HUES48 (cell line): Measurements from ENCODE around the gene HS3ST3A1.
"Not testable (repeated sequence)": the region's sequence is repeated elsewhere in the genome, so short reads cannot be mapped to it uniquely, and the experiment has no call there.

Experiments
- H3K27ac ChIP-seq: one replicate; pipeline ENCODE4 v1.7.0; 2013; ENCODE audit warnings: low read depth, low read length, inconsistent platforms
- H3K27me3 ChIP-seq: 2 replicates; pipeline ENCODE4 v1.6.1; 2013; ENCODE audit warnings: mild to moderate bottlenecking, low read length; ENCODE audit not compliant: control insufficient read depth, insufficient read depth
- H3K36me3 ChIP-seq: 2 replicates; pipeline ENCODE4 v1.6.1; 2013; ENCODE audit warnings: low read length; ENCODE audit not compliant: control insufficient read depth, insufficient read depth
- H3K4me1 ChIP-seq: 2 replicates; pipeline ENCODE4 v1.6.1; 2013; ENCODE audit warnings: mild to moderate bottlenecking, low read length; ENCODE audit not compliant: control insufficient read depth, insufficient read depth
- H3K4me3 ChIP-seq: 2 replicates; pipeline ENCODE4 v1.5.1; 2013; ENCODE audit warnings: mild to moderate bottlenecking, low read depth, low read length
- H3K9ac ChIP-seq: 2 replicates; pipeline ENCODE4 v1.6.1; 2013; ENCODE audit warnings: mild to moderate bottlenecking, low read depth, low read length, moderate library complexity
- H3K9me3 ChIP-seq: 2 replicates; pipeline ENCODE4 v1.6.1; 2013; ENCODE audit warnings: low read length; ENCODE audit not compliant: control insufficient read depth, insufficient read depth

Gene HS3ST3A1

DNA sequence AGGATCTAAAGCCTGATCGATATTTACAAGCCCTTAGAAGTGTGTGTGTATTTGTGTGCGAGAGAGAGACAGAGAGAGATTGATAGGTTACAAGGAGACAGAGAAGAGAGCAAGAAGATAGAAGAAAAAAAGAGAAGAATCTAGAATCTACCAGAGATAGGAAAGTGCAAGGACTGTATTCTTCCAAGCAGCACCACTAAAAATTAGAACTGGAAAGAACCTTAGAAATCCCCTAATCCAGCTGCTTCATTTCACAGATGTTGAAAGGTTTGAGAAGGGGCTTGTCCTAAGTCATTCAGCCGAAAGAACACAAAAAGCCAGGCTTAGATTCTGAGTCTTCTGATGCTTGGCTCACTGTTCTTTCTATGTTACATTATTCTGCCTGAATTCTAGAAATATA lies 92.2 kb downstream of the HS3ST3A1 start:
- Histone ChIP-seq H3K27me3 (no peaks in the 10 kb centered on the region), H3K4me1 (peaks cover 13% of the 10 kb centered on the region; the same call in 1 of the 2 replicates), H3K27ac (no peak overlapping the region), H3K36me3 (no peaks in the 10 kb centered on the region), H3K9ac (no peak overlapping the region), H3K4me3 (no peak overlapping the region), H3K9me3 (no peaks in the 10 kb centered on the region)

DNA sequence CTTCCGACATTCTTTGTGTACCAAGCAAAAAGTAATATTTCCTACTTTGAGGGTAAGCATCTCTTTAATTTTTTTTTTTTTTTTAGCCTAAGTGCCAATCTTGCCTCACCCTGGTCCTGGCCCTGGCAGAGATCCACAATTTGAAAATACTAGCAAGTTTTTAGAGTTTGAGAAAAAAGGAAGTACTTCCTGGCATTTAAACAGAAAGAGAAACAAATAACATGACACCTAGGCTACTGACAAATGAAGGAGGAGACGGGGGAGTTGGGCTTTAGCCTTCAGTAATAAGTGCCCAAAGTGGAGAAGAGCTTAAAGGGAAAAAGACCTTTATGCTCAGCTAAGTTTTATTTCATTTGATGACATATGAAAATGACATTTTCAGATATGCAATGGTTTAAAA lies 92.8 kb downstream of the HS3ST3A1 start:
- Histone ChIP-seq H3K27me3 (no peaks in the 10 kb centered on the region), H3K4me1 (peaks cover 13% of the 10 kb centered on the region; the same call in 1 of the 2 replicates), H3K9me3 (no peaks in the 10 kb centered on the region), H3K9ac (no peak overlapping the region), H3K27ac (no peak overlapping the region), H3K36me3 (no peaks in the 10 kb centered on the region), H3K4me3 (no peak overlapping the region)

DNA sequence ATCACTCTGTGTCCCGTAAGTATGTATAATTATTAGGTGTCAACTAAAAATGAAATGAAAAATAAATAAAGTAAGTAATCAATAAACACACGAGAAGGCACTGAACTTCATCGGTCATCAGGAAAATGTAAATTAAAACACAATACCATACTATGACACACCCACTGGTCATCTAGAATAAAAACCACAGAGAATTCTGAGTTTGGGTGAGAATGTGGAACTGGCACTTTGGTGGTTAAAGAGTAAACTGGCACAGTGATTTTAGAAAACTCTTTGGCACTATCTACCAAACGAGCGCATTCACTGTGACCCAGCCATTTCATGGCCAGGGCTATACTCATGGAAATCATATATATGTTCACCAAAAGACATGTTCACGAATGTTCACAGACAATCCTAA lies 98.2 kb downstream of the HS3ST3A1 start:
- H3K4me1 ChIP-seq, result no peaks in the 10 kb centered on the region
- no peaks in the 10 kb centered on the region for H3K27me3 ChIP-seq
- H3K36me3 ChIP-seq, result no peaks in the 10 kb centered on the region
- no peak overlapping the region for H3K9ac ChIP-seq
- no peak overlapping the region for H3K27ac ChIP-seq
- H3K4me3 ChIP-seq, result no peak overlapping the region
- H3K9me3 ChIP-seq, result no peaks in the 10 kb centered on the region

DNA sequence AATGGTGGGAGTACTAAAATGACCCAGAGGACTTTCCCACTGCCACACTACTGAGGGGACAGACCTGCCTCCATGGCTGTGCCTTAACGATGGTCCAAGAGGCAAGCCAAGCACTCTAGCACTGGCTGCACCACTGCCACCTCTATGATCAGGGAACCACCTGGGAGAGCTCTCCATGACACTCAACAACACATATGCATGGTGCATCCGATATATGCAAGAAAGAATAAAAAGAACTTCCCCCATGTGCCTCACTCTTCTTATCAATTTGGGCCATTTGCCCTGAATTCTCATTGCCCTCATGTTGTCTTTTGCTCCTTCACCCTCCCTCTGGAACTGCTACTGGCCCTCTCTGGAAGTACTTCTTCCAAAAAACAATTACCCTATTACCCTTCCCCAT lies 99.5 kb downstream of the HS3ST3A1 start:
- Histone ChIP-seq H3K36me3 (no peaks in the 10 kb centered on the region), H3K27me3 (no peaks in the 10 kb centered on the region), H3K9me3 (no peaks in the 10 kb centered on the region), H3K4me3 (no peak overlapping the region), H3K27ac (no peak overlapping the region), H3K9ac (no peak overlapping the region), H3K4me1 (no peaks in the 10 kb centered on the region)

GRCh38 chr17:13500947-13501346 lies 100.8 kb downstream of the HS3ST3A1 start:
- no peaks in the 10 kb centered on the region for H3K36me3 ChIP-seq
- H3K9me3 ChIP-seq, result no peaks in the 10 kb centered on the region
- H3K4me3 ChIP-seq, result no peak overlapping the region
- H3K9ac ChIP-seq, result no peak overlapping the region
- H3K27me3 ChIP-seq, result no peaks in the 10 kb centered on the region
- H3K27ac ChIP-seq, result no peak overlapping the region
- H3K4me1 ChIP-seq, result no peaks in the 10 kb centered on the region

DNA sequence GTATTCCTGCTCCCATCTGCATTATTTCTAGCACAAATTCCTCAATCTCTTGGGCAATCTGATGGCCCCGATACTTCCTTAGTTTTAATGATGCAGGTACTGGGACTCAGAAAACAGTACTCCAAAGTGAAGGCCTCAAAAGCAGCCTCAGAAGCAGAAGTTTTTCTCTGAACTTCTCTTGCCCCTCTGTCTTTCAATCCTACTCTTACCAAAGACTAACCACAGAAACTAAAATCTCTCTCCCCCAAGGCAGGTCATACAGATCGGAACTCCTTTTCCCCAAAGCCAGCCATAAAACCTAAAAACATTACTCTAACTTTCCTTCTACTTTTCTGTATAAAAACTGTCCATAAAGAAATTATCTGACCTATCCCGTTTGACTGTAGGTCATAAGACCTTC lies 103.5 kb downstream of the HS3ST3A1 start:
- no peak overlapping the region for H3K27ac ChIP-seq
- no peak overlapping the region for H3K9ac ChIP-seq
- no peaks in the 10 kb centered on the region for H3K27me3 ChIP-seq
- no peaks in the 10 kb centered on the region for H3K9me3 ChIP-seq
- no peaks in the 10 kb centered on the region for H3K36me3 ChIP-seq
- no peak overlapping the region for H3K4me3 ChIP-seq
- no peaks in the 10 kb centered on the region for H3K4me1 ChIP-seq

GRCh38 chr17:13496553-13497056 lies 105.1 kb downstream of the HS3ST3A1 start:
- not testable (repeated sequence) for H3K27ac ChIP-seq, H3K9me3 ChIP-seq, H3K27me3 ChIP-seq, H3K4me3 ChIP-seq, H3K9ac ChIP-seq, H3K36me3 ChIP-seq, H3K4me1 ChIP-seq

DNA sequence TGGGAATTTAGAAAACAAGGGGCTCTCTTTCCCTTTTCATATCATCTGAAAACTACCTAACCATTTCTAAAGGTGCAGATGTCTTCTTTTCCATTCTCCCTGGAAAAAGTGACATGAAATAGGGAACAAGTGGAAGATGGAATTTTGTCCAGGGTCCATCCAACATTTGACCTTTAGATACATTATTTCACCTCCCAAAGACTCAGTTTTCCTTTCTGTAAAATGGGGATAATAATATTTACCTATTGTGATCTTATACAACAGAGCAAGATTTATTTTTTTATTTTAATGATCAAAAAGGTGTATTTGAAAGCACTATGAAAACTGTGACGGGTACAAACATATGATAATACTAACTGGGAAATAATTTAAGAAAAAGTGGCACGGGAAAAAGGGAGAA lies 106.3 kb downstream of the HS3ST3A1 start:
- 0 out of 2 replicates have a peak, but pooled peaks cover 6% of the 10 kb centered on the region for H3K4me1 ChIP-seq
- no peaks in the 10 kb centered on the region for H3K9me3 ChIP-seq
- no peaks in the 10 kb centered on the region for H3K27me3 ChIP-seq
- no peak overlapping the region for H3K9ac ChIP-seq
- H3K36me3 ChIP-seq, result no peaks in the 10 kb centered on the region
- no peak overlapping the region for H3K4me3 ChIP-seq
- no peak overlapping the region for H3K27ac ChIP-seq

GRCh38 chr17:13492737-13493122 lies 109.0 kb downstream of the HS3ST3A1 start:
- Histone ChIP-seq H3K27ac (no peak overlapping the region), H3K4me1 (0 out of 2 replicates have a peak, but pooled peaks cover 6% of the 10 kb centered on the region), H3K4me3 (no peak overlapping the region), H3K9ac (no peak overlapping the region), H3K36me3 (no peaks in the 10 kb centered on the region), H3K9me3 (no peaks in the 10 kb centered on the region), H3K27me3 (no peaks in the 10 kb centered on the region)

DNA sequence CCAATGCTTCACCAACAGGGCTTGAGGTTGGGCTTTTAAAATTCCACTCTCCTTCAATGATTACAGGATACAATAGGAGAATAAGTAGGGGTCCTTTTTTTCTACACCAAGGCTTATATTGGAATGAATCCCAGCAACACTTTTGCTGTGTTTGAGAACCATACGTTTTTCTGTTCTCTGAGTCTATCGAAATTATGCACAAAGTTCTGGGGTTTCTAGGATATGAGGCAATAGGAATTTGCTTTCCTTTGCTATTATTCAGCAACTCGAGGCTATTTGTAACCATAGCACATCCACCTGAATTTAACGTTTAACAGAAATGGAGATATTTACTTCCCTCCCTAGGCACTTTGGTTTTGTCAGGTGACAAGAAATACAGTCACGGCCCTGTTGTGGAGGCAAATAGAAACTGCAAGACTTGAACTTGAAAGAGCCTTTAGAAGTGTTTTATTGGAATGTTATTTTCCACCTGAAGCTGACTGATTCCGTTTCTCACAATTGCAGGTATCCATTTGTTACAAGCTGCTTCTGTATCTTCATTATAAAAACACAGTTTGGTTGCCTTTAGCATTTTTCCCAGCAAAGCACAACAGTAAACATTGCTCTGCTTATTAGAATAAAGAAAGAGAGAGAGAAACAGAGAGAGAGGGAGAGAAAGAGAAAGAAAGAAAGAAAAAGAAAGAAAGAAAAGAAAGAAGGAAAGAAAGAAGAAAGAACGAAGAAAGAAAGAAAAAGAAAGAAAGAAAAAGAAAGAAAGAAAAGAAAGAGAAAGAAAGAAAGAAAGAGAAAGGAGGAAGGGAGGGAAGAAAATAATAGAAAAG lies 109.6 kb downstream of the HS3ST3A1 start:
- 0 out of 2 replicates have a peak, but pooled peaks cover 6% of the 10 kb centered on the region for H3K4me1 ChIP-seq
- no peaks in the 10 kb centered on the region for H3K9me3 ChIP-seq
- no peaks in the 10 kb centered on the region for H3K36me3 ChIP-seq
- H3K27ac ChIP-seq, result no peak overlapping the region
- no peaks in the 10 kb centered on the region for H3K27me3 ChIP-seq
- H3K4me3 ChIP-seq, result no peak overlapping the region
- H3K9ac ChIP-seq, result no peak overlapping the region

GRCh38 chr17:13491491-13491890 lies 110.2 kb downstream of the HS3ST3A1 start:
- no peaks in the 10 kb centered on the region for H3K36me3 ChIP-seq
- H3K27ac ChIP-seq, result no peak overlapping the region
- H3K9me3 ChIP-seq, result no peaks in the 10 kb centered on the region
- no peak overlapping the region for H3K4me3 ChIP-seq
- no peak overlapping the region for H3K9ac ChIP-seq
- no peaks in the 10 kb centered on the region for H3K27me3 ChIP-seq
- H3K4me1 ChIP-seq, result 0 out of 2 replicates have a peak, but pooled peaks cover 6% of the 10 kb centered on the region
